Tibial artery (tissue), 4 donors: ENCODE results near the gene IER2.
"Not testable (repeated sequence)": the region's sequence is repeated elsewhere in the genome, so short reads cannot be mapped to it uniquely, and the experiment has no call there.

Experiments
- DNase-seq, 2 donors: peaks; one replicate each; pipeline ENCODE4 v3.0.0-alpha.2; 2019
- H3K27ac ChIP-seq, 2 donors: fragments of 200-600 bp; sonication (generic) in 1 of 2; 1 replicate in 1 of 2; 2 replicates in 1 of 2; pipeline ENCODE4 v1.5.1; 2018 to 2019; ENCODE audit warnings: mild to moderate bottlenecking in 1 of 2
- H3K27me3 ChIP-seq, 2 donors: fragments of 200-600 bp; sonication (generic) in 1 of 2; one replicate each; pipeline versions ENCODE4 v1.5.1 to v1.6.0; 2016 to 2019
- H3K36me3 ChIP-seq, 3 donors: fragments of 200-600 bp; sonication (generic) in 2 of 3; one replicate each; pipeline ENCODE4 v1.5.1; 2016 to 2019; ENCODE audit warnings: mild to moderate bottlenecking in 2 of 3
- H3K4me1 ChIP-seq, 4 donors: fragments of 200-600 bp; sonication (generic) in 2 of 4; 1 replicate in 3 of 4; 2 replicates in 1 of 4; pipeline ENCODE4 v1.5.1; 2016 to 2019
- H3K4me3 ChIP-seq, 2 donors: fragments of 200-600 bp; sonication (generic) in 1 of 2; 1 replicate in 1 of 2; 2 replicates in 1 of 2; pipeline ENCODE4 v1.5.1; 2018 to 2019; ENCODE audit warnings: mild to moderate bottlenecking in 2 of 2
- H3K9me3 ChIP-seq, 3 donors: fragments of 200-600 bp; sonication (generic) in 1 of 3; one replicate each; pipeline ENCODE4 v1.5.1; 2016 to 2019
- intact Hi-C: fragments of 100-400 bp; cut with DNase I; formaldehyde crosslinking; loops from one replicate; pipeline ENCODE4 v1.15.0; 2023; ENCODE audit warnings: low total_unique reads
- TF ChIP-seq, protein P1 (sequence below), 2 experiments: fragments of 200-600 bp in 1 of 2; fragments of 450-650 bp in 1 of 2; IDR thresholded peaks; one replicate each; pipeline ENCODE4 v1.5.1; 2017 to 2019; ENCODE audit warnings: antibody characterized with exemption in 2 of 2, mild to moderate bottlenecking in 1 of 2, moderate library complexity in 1 of 2

Gene IER2

DNA sequence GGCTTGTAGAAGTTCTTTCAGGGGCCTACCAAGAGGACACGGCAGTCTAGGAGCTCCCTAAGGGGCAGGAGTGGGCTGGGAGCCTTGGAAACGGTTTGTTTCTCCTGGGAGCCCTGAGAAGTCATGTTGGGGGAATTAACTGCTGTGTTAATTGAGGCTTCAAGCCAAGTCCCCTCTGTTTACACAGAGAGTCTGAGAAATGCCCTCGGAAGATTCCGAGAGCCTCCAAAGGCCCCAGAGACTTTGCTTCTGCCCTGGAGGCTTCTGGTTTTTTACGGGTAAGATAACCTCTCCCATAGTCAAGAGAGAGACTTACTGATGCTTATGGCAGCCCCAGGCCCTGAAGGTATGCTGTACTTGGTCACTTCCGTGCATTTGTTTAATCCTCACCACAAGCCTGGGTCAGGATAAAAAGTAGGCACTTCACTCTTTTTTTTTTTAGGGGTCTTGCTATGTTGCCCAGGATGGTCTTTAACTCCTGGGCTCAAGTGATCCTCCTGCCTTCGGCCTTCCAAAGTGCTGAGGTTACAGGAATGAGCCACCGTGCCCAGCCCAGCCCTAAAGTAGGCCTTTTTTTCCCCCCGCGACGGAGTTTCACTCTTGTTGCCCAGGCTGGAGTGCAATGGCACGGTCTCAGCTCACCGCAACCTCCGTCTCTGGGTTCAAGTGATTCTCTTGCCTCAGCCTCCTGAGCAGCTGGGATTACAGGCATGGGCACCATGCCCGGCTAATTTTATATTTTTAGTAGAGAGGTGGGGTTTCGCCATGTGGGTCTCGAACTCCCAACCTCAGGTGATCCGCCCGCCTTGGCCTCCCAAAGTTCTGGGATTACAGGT, 15.2 kb downstream of the IER2 start:
- Histone ChIP-seq H3K4me3 (no peak overlapping the region), H3K27ac (peak overlapping the region; percentile 85 to 86), H3K27me3 (no peaks in the 10 kb centered on the region), H3K36me3 (no peaks in the 10 kb centered on the region), H3K4me1 (peaks cover 10 to 61% (median 55%) of the 10 kb centered on the region in 4 donors), H3K9me3 (no peaks in the 10 kb centered on the region)
- intact Hi-C loops, result no loop called here
- TF ChIP-seq, protein P1, sequence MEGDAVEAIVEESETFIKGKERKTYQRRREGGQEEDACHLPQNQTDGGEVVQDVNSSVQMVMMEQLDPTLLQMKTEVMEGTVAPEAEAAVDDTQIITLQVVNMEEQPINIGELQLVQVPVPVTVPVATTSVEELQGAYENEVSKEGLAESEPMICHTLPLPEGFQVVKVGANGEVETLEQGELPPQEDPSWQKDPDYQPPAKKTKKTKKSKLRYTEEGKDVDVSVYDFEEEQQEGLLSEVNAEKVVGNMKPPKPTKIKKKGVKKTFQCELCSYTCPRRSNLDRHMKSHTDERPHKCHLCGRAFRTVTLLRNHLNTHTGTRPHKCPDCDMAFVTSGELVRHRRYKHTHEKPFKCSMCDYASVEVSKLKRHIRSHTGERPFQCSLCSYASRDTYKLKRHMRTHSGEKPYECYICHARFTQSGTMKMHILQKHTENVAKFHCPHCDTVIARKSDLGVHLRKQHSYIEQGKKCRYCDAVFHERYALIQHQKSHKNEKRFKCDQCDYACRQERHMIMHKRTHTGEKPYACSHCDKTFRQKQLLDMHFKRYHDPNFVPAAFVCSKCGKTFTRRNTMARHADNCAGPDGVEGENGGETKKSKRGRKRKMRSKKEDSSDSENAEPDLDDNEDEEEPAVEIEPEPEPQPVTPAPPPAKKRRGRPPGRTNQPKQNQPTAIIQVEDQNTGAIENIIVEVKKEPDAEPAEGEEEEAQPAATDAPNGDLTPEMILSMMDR (IDR thresholded peaks at IDR 0.05), result no peak
- DNase-seq, result no peak

DNA sequence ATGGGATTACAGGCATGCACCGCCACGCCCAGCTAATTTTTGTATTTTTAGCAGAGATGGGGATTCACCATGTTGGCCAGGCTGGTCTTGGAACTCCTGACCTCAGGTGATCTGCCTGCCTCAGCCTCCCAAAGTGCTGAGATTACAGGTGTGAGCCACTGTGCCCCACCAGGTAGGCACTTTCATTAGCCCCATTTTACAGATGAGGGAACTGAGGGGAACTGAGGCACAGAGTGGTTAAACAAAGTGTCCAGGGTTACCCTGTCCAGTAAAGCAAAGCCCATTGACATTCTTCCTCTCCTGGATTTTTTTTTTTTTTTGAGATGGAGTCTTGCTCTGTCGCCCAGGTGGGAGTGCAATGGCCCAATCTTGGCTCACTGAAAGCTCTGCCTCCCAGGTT, 15.9 kb downstream of the IER2 start:
- peaks cover 10 to 65% (median 56%) of the 10 kb centered on the region in 4 donors for H3K4me1 ChIP-seq
- peak overlapping the region; percentile 86 to 89 for H3K27ac ChIP-seq
- H3K9me3 ChIP-seq, intact Hi-C loops, H3K4me3 ChIP-seq, H3K27me3 ChIP-seq, DNase-seq, H3K36me3 ChIP-seq: not testable (repeated sequence)

DNA sequence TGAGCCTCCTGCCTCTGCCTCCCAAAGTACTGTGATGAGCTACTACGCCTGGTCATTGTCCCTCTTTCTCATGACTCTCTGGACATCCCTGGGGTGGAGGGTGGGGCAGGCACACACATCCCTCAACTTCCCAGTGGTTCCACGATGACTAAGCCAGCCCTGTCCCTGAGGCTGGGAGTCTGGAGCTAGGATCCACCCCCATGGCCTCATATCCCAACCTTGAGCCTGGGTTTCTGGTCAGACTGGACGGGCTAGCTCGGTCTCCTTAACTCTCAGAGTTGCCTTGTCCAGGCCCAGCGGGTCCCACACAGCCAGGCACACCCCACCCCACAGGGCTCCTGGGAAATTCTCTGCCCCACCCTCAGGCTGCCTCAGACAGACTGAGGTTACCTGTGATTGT, 19.6 kb downstream of the IER2 start:
- no peak overlapping the region for H3K4me3 ChIP-seq
- peak overlapping the region; percentile 45 to 86 for H3K27ac ChIP-seq
- intact Hi-C loops, result no loop called here
- no peaks in the 10 kb centered on the region for H3K36me3 ChIP-seq
- H3K27me3 ChIP-seq, result no peaks in the 10 kb centered on the region
- no peak for DNase-seq
- H3K4me1 ChIP-seq, result peaks cover 0 to 61% (median 49%) of the 10 kb centered on the region in 4 donors
- TF ChIP-seq, protein P1 (IDR thresholded peaks at IDR 0.05), result no peak
- H3K9me3 ChIP-seq, result no peaks in the 10 kb centered on the region

DNA sequence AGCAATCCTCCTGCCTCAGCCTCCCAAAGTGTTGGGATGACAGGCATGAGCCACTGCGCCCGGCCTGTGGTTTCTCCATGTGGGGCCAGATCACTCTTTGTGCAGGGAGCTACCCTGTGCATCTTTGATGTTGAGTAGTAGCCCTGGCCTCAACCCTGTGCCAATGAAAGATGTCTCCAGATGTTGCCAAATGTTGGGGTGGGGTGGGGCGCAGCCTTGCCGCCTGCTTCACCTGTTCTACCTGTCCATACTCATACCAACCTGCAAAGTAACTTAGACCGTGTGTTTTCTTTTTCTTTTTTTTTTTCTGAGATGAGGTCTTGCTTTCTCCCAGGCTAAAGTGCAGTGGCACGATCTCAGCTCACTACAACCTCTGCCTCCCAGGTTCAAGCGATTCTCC, 20.9 kb downstream of the IER2 start:
- DNase-seq, result no peak
- Histone ChIP-seq H3K27me3 (no peaks in the 10 kb centered on the region), H3K9me3 (no peaks in the 10 kb centered on the region), H3K4me3 (no peak overlapping the region), H3K36me3 (no peaks in the 10 kb centered on the region), H3K4me1 (peaks cover 0 to 53% (median 44%) of the 10 kb centered on the region in 4 donors), H3K27ac (peak overlapping the region; percentile 78 to 79)
- TF ChIP-seq, protein P1 (IDR thresholded peaks at IDR 0.05), result no peak
- intact Hi-C loops, result no loop called here

DNA sequence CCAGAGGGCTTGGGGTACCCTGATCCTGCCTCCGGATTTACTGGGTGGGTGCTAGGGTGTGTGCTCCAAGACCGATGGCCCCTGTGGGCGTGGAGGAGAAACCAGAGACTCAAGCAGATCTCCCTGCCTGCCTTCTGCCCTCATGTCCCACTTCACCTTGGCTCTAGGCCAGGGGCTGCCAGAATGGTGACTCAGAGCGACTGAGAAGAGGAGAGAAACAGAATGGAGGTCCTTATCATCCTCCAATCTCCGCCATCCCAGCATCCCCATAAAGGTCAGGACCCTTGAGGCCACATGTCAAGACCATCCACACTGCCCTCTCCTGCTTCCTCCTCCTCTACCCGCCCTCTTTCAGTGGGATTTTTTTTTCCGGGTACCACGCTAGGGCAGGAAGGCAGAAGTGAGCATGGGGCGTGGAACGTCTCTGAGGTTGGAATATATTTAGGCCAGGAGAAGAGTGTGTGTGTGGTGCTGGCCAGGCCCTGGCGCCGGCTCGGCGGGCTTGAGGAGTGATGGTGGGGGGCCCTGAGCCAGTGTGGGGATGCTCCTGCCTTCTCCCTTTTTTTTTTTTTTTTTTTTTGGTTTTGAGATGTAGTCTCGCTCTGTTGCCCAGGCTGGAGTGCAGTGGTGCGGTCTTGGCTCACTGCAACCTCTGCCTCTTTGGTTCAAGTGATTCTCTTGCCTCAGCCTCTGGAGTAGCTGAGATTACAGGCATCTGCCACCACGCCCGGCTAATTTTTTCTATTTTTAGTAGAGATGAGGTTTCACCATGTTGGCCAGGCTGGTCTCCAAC, 22.3 kb downstream of the IER2 start:
- no peaks in the 10 kb centered on the region for H3K27me3 ChIP-seq
- H3K9me3 ChIP-seq, result no peaks in the 10 kb centered on the region
- DNase-seq, result peak; percentile 88 to 91
- H3K4me3 ChIP-seq, result peak overlapping the region in 1 of 2 donors; percentile 18
- H3K4me1 ChIP-seq, result peaks cover 0 to 39% (median 33%) of the 10 kb centered on the region in 4 donors
- H3K27ac ChIP-seq, result peak overlapping the region; percentile 78 to 79
- intact Hi-C loops, result no loop called here
- no peaks in the 10 kb centered on the region for H3K36me3 ChIP-seq
- TF ChIP-seq, protein P1 (IDR thresholded peaks at IDR 0.05), result no peak
